ENCODE data around the gene CCDC15.
"Not testable (repeated sequence)": the region's sequence is repeated elsewhere in the genome, so short reads cannot be mapped to it uniquely, and the experiment has no call there.

CCDC15 gene

GRCh38 chr11:125079878-125080530 is 126.0 kb downstream of the CCDC15 start:
- DNase-seq (ENCODE audit: insufficient read length, low spot score) (no peak), FAIRE-seq (no peak)

- DNase-seq (ENCODE audit: insufficient read length, low spot score): no peak
- FAIRE-seq: no peak
Measured at GRCh38 chr11:125080531-125080911, 126.5 kb downstream of the CCDC15 start.

GRCh38 chr11:125081098-125081798 is 127.2 kb downstream of the CCDC15 start:
- FAIRE-seq (no peak), DNase-seq (ENCODE audit: insufficient read length, low spot score) (no peak)

- FAIRE-seq: no peak
- DNase-seq (ENCODE audit: insufficient read length, low spot score): no peak
Measured at GRCh38 chr11:125082040-125082439, 128.0 kb downstream of the CCDC15 start.

GRCh38 chr11:125082611-125083311 is 128.8 kb downstream of the CCDC15 start:
- DNase-seq (ENCODE audit: insufficient read length, low spot score): no peak
- FAIRE-seq: no peak

- no peak for DNase-seq (ENCODE audit: insufficient read length, low spot score)
- FAIRE-seq: no peak
Measured at GRCh38 chr11:125083312-125084056, 129.5 kb downstream of the CCDC15 start.

GRCh38 chr11:125084057-125084416 is 130.0 kb downstream of the CCDC15 start:
- FAIRE-seq (no peak), DNase-seq (ENCODE audit: insufficient read length, low spot score) (no peak)

- DNase-seq (ENCODE audit: insufficient read length, low spot score) (no peak), FAIRE-seq (no peak)
Measured at GRCh38 chr11:125084761-125085231, 130.8 kb downstream of the CCDC15 start.

GRCh38 chr11:125085301-125086081 is 131.5 kb downstream of the CCDC15 start:
- no peak for DNase-seq (ENCODE audit: insufficient read length, low spot score)
- no peak for FAIRE-seq

GRCh38 chr11:125086633-125087296 is 132.8 kb downstream of the CCDC15 start:
- no peak for DNase-seq (ENCODE audit: insufficient read length, low spot score)
- no peak for FAIRE-seq

GRCh38 chr11:125088123-125088522 is 134.1 kb downstream of the CCDC15 start:
- FAIRE-seq (no peak), DNase-seq (ENCODE audit: insufficient read length, low spot score) (no peak)

GRCh38 chr11:125088576-125089455 is 134.8 kb downstream of the CCDC15 start:
- no peak for DNase-seq (ENCODE audit: insufficient read length, low spot score)
- FAIRE-seq: no peak

- DNase-seq (ENCODE audit: insufficient read length, low spot score); FAIRE-seq: not testable (repeated sequence)
Measured at GRCh38 chr11:125089481-125089880, 135.5 kb downstream of the CCDC15 start.

- not testable (repeated sequence) for DNase-seq (ENCODE audit: insufficient read length, low spot score); FAIRE-seq
Measured at GRCh38 chr11:125090151-125090550, 136.1 kb downstream of the CCDC15 start.

GRCh38 chr11:125090816-125091215 is 136.8 kb downstream of the CCDC15 start:
- FAIRE-seq (no peak), DNase-seq (ENCODE audit: insufficient read length, low spot score) (no peak)
